ELF-1 (cell line): Measurements from ENCODE around the gene DCLK2.

ENCODE experiments used
- DNase-seq: peaks from one replicate; pipeline ENCODE4 v3.0.0-alpha.2; 2016; ENCODE audit warnings: low read depth, low spot score

DCLK2 gene

DNA sequence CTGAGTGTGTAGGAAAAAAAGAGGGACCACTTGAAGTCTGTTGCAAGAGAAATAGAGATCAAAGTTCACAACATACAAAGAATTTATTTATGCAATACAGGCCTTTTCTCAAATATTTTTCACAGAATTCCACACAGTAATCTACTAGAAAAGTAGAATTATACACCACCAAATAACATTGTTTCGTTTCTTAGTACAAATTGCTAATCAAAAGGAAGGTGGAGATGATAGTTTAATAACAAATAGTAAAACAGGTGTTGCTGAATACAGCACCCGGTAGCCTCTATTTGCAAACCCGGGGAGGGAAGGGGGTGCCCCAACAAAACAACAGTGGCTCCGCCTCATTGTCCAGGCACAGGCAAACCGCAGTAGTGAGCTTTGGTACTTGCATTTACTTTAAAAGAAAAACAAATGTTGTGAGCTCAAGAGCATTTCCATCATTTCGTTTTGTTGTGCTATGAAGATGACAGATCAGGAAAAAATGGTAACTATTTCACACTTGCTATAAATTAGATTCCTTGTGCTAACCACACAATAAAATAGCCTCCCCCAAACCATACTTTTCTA lies 186.4 kb downstream of the DCLK2 start:
- no peak for DNase-seq

DNA sequence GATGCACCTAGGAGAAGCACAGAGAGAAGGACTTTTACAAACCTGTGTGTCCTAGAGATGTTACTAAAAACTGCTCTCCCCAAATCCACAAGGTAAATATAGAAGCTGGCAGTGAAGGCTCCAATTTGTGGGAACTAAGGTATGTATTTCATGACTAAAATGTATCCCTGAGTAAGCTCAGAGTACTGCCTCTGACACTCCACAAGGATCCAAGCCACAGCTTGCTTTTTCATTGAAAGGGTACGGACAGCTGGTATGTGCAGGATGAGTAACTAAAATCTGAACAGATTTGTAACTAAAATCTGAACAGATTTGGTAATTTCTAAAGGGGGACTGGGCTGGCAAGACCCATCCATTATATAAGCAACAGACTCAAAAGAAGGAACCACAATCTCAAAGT lies 187.6 kb downstream of the DCLK2 start:
- no peak for DNase-seq

GRCh38 chr4:150268444-150268843 lies 190.2 kb downstream of the DCLK2 start:
- no peak for DNase-seq

- DNase-seq: no peak
Observed at GRCh38 chr4:150278206-150278605, 200.0 kb downstream of the DCLK2 start.

- peak; percentile 55 for DNase-seq
Observed at GRCh38 chr4:150280081-150280895, 202.0 kb downstream of the DCLK2 start.

DNA sequence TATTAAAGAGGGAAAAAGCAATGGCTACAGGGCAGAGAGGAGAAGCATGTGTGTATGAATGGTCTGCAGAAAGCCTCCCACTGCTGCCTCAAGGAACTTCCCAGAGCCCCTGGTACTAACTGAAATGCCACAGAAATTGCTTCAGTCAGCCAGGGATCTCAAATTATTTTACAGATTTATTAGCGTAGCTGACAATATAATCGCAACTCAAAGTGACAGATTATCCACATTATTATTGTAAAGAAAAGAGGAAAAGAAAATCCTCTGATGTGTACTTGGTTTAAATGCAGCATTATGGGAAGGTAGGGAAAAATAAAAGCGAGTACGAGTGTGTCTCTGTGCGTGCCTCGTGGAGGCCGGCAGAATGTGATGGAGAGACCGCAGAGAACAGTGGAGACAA lies 202.7 kb downstream of the DCLK2 start:
- no peak for DNase-seq

DNA sequence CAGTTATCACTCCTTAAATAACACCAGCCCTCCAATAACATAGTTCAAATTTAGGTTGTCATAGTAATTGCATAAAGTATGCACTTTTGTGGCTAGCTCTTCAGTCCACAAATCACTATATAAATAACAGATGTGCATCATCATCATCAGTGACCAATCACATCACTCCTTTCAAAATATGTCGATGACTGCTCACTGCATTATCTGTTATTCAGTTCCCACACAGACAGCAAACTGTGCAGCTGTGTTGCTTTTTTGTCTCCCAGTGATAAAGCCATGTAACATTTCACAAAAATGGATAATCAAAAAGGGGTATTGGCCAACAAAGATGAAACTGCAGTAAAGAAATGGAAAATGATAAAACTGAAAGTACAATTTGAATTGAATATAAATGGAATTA lies 205.4 kb downstream of the DCLK2 start:
- DNase-seq: no peak

DNA sequence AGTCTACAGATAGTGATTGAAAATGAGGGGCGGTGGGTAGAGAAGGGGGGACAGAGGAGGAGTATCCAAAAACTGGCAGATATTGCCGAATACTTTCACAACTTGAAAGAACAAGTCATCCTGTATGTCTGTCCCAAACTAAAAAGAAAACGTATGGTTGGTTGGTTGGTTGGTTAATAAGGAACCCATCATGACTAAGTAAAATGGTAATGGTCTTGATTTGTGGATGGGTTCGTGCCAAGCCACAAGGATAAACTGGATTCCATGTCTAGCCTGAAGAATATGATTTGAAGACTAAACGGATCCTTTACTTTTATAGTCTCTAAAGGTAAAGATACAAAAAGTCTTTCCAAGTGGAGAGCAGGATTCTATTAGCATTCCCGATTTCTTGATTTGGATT lies 208.4 kb downstream of the DCLK2 start:
- DNase-seq: no peak

GRCh38 chr4:150289198-150289597 lies 211.0 kb downstream of the DCLK2 start:
- DNase-seq: no peak

GRCh38 chr4:150289881-150290280 lies 211.6 kb downstream of the DCLK2 start:
- no peak for DNase-seq

DNA sequence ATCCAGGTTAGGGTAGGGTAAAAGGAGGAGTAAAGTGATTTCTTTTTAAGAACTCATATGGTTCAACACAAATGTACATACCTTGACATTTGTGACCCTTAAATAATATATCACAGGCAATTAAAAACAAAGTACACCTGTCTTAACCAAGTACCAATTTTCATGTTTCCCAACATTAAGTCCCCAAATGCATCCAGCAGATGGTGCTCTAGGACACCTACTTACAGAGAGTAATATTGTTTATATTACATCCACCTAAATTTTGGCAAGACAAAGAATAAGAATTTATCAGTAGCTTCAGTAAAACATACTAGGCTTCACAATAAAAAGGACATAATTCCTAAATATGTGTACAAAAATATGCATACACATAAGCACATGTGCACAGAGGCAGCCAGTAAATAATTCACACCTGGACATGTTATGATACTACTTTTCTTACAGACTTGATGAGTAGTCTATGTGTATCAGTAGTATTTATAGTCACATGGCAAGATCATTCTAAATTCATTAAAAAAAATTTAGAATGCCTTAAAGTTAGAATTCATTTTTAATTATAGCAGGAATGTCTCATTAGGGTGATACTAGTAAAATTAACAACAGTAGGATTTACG lies 219.7 kb downstream of the DCLK2 start:
- no peak for DNase-seq

- DNase-seq: no peak
Observed at GRCh38 chr4:150299816-150300215, 221.6 kb downstream of the DCLK2 start.

- DNase-seq: no peak
Observed at GRCh38 chr4:150302553-150302952, 224.3 kb downstream of the DCLK2 start.

DNA sequence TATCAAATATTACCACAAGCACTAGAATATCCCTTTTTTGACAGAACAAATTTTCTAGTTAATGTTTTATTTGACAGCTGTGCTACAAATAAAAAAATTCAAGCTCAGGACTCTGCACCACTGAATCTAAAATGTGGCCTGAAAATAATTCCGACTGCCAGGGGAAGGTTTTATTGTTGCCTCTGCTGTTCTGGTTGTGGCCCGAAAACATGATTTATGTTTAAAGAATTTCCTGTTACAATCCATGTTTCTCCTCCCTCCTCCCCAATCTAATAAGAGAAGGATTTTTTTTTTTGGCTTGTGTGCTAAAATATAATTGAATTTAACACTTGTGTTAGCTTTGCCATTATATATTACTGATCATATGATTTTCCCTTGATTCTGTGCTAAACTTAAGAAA lies 227.8 kb downstream of the DCLK2 start:
- no peak for DNase-seq

- DNase-seq: no peak
Observed at GRCh38 chr4:150306719-150307118, 228.5 kb downstream of the DCLK2 start.
